COLO668 (cell line): ENCODE data around the gene COLEC12.

Experiments used
- DNase-seq: peaks from one replicate; lab custom pipeline; 2025; ENCODE audit not compliant: unreplicated experiment; lab: John Stamatoyannopoulos, UW

COLEC12 gene

GRCh38 chr18:506264-506663, 5.8 kb upstream of the COLEC12 start:
- no peak for DNase-seq

- no peak for DNase-seq
Measured at GRCh38 chr18:505483-506122, 5.1 kb upstream of the COLEC12 start.

GRCh38 chr18:501406-501714, 859 bp upstream of the COLEC12 start:
- DNase-seq, result no peak

GRCh38 chr18:499776-500631, 497 bp downstream of the COLEC12 start:
- no peak for DNase-seq

- no peak for DNase-seq
Measured at GRCh38 chr18:498931-499775, 1.3 kb downstream of the COLEC12 start.

- no peak for DNase-seq
Measured at GRCh38 chr18:497688-498087, 2.8 kb downstream of the COLEC12 start.

- no peak for DNase-seq
Measured at GRCh38 chr18:495452-495851, 5.0 kb downstream of the COLEC12 start.

GRCh38 chr18:495017-495416, 5.5 kb downstream of the COLEC12 start:
- DNase-seq, result no peak

- DNase-seq, result no peak
Measured at GRCh38 chr18:493986-494983, 6.2 kb downstream of the COLEC12 start.

GRCh38 chr18:492451-492850, 8.1 kb downstream of the COLEC12 start:
- DNase-seq, result no peak

- no peak for DNase-seq
Measured at GRCh38 chr18:490624-491023, 9.9 kb downstream of the COLEC12 start.

- no peak for DNase-seq
Measured at GRCh38 chr18:490024-490366, 10.5 kb downstream of the COLEC12 start.

- DNase-seq, result no peak
Measured at GRCh38 chr18:489244-490023, 11.1 kb downstream of the COLEC12 start.

- no peak for DNase-seq
Measured at GRCh38 chr18:486929-487740, 13.4 kb downstream of the COLEC12 start.

- no peak for DNase-seq
Measured at GRCh38 chr18:484749-485464, 15.6 kb downstream of the COLEC12 start.

GRCh38 chr18:478681-479080, 21.8 kb downstream of the COLEC12 start:
- DNase-seq, result no peak

- no peak for DNase-seq
Measured at GRCh38 chr18:477565-477964, 22.9 kb downstream of the COLEC12 start.

- DNase-seq, result no peak
Measured at GRCh38 chr18:476251-476664, 24.2 kb downstream of the COLEC12 start.
